SIG-M5 (cell line): ENCODE results near the gene PALB2.
"Not testable (repeated sequence)": the region's sequence is repeated elsewhere in the genome, so short reads cannot be mapped to it uniquely, and the experiment has no call there.

Source experiments
- DNase-seq: peaks from one replicate; lab custom pipeline; 2025; lab: John Stamatoyannopoulos, UW

The PALB2 gene

DNA sequence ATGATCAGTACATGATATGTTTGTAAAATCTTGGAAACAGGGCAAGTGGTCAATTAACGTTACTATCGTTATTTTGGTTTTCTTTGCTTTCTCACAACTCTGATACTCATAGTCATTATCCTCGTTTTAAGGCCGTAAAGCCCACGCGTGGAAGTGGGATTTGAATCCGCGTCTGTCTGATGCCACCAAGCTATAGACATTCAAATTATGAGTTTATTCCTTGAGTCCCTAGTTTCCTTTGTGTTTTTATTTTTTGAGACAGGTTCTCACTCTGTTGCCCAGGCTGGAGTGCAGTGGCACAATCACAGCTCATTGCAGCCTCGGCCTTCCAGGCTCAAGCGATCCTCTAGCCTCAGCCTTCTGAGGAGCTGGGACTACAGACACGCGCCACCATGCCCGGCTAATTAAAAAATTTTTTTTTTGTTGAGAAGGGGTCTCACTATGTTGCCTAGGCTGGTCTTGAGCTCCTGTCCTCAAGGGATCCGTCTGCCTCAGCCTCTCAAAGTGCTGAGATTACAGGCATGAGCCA, 1.2 kb upstream of the PALB2 start:
- DNase-seq: no peak

DNA sequence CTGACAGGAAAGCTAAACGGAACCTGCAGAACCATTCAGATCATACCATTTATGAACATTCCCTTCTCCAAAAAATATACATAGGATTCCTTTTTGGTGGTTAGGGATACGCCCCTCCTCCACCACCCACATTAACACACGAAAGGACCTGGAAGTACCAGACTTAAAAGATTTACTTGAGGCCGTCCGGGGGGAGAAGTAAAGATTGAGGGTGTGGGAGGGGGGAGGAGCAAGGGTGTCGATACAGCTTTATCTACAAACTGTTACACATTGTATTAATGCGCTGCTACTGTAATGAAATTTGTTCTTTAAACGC, 537 bp downstream of the PALB2 start:
- DNase-seq: no peak

DNA sequence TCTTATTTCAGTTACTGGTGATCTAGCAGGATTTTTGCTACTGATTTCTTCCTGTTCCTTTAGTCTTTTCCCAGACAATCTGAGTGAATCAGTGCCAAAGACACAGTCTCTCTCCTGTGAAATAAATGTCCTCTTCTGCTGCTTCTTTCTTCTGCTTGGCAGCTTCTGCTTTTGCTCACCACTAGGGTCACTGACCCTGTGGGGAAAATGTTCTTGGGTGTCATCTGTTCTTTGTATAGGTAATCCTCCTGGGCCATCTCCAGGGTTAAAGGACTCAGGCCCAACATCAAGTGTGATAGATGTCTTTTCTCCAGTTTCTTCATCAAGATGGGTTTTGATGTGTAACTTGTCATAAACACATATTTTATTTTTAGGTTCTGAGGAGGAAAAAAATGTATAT, 5.2 kb downstream of the PALB2 start:
- no peak for DNase-seq

DNA sequence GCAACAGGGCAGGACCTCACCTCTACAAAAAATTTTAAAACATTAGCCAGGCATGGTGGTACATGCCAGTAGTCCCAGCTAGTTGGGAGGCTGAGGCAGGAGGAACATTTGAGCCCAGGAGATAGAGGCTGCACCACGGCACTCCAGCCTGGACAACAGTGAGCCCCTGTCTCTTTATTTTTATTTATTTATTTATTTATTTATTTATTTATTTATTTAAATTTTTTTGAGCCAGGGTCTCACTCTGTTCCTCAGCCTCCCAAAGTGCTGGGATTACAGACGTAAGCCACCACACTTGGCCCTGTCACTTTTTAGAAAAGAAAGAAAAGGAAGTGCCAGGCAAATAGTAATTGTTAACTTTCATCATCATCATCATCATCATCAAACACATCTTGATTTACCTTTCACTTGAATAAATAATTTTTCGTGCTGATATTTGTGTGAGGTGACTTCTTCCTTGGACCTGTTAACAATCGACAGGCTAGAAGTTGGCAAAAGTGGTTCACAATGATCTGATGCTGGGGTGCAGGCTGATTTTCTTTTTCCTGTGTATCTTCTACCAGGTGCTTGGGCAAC, 6.6 kb downstream of the PALB2 start:
- no peak for DNase-seq

DNA sequence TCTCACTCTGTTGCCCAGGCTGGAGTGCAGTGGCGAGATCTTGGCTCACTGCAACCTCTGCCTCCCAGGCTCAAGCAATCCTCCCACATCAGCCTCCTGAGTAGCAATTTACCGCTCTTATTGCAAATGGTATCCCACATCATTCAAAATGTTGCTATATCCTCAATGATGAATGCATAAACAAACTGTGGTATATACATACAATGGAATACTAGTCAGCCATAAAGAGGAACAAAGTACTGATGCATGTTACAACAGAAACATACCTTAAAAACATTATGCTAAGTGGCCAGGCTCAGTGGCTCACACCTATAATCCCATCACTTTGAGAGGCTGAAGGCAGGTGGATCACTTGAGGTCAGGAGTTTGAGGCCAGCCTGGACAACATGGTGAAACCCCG, 9.2 kb downstream of the PALB2 start:
- DNase-seq: not testable (repeated sequence)

DNA sequence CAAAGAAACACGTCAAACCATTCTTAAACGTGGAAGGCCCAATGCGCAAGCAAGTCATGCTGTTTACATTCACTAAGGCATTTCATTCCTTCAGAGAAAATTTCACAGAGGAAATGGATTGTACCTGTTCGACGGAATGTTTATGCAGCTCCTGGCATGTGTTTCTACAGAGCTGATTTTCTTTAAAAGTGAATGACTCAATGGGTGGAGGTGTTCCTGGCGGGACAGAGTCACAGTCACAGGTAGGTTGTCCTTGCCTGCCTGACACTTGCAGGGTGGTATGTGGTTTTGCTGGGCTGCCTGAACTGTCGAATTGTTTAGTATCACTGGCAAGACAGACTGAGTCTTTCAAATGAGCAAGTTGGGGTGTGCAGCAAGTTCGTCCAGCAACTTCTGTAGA, 11.6 kb downstream of the PALB2 start:
- no peak for DNase-seq

DNA sequence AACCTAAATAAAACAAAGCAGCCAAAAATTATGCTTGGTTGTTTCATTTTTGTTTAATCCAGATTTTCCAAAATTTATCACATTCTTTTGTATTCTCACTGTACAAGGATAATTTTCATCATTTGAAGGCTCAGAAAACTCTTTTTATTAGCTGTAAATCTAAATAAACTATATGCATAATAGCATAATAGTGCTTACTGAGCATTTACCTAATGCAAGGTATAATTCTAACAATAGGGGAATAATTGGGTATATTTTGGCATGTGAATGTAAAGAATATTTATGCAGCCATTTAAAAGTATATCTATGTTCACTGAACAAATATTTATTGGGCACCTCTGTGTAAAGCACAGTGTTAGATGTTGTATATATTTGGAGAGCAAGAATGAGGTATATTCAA, 17.0 kb downstream of the PALB2 start:
- no peak for DNase-seq

DNA sequence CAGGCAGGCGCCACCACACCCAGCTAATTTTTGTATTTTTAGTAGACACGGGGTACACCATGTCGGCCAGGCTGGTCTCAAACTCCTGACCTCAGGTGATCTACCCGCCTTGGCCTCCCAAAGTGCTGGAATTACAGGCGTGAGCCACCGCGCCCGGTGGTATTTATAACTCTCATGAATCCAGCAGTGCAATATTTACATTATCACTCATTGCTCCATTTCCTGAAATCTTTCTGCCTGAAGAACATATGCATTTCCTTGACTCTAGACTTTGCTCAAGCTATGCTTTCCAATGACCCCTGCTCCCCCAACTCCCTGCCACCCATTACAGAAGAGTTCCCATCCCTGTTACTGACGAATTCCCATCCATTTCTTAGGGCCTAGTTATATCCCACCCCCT, 25.3 kb downstream of the PALB2 start:
- no peak for DNase-seq

DNA sequence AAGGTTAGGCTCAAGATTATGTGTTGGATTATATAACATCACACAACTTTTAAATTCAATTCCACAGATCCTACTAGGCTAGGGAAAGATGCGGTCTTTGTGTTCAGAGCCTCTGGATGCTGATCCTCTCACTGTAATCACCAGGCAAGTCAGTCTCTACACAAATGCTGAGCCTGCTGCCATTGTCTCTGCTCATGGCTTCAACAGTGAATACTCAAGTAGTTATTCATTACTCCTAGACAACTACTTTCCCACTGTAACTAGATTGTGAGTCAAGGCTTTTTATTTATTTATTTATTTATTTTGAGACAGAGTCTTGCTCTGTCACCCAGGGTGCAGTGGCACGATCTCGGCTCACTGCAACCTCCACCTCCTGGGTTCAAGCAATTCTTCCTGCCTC, 29.2 kb downstream of the PALB2 start:
- no peak for DNase-seq

DNA sequence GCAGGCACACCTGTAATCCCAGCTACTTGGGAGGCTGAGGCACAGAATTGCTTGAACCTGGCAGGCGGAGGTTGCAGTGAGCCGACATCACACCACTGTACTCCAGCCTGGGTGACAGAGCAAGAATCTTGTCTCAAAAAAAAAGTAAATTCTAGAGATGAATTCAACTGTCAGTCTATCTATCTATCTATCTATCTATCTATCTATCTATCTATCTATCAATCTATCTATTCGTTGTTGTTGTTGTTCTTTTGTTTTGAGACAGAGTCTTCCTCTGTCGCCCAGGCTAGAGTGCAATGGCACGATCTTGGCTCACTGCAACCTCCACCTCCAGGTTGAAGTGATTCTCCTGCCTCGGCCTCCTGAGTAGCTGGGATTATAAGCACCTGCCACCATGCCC, 30.2 kb downstream of the PALB2 start:
- not testable (repeated sequence) for DNase-seq

DNA sequence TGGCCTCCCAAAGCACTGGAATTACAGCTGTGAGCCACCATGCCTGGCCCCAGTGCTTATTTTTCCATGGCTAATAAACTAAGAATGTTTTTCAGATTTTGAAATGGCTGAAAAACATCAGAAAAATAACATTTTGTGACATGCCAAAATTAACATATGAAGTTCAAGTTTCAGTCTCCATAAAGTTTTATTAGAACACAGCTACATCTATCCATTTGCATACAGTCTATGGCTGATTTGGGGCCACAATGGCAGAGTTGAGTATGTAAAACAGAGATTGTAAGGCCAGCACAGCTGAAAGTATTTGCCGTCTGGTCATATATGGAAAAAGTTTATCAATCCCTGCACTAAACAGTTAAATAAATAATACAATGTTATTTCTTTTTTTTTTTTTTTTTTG, 31.2 kb downstream of the PALB2 start:
- no peak for DNase-seq

DNA sequence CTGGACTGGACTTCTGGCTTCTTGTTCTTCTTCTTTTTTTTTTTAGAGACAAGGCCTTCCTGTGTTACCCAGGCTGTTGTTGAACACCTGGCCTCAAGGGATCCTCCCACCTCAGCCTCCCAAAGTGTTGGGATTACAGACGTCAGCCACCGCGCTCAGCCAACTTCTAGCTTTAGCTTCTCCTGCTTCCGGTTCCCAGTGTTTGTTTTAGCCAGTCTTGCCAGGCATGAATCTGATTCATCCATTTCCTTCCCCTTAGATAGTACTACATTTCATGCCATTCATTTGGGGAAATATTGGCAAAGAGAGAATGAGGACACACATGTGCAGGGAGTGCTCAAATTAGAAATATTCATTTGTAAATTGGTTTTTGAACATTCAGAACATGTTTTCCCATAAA, 32.9 kb downstream of the PALB2 start:
- DNase-seq: no peak

DNA sequence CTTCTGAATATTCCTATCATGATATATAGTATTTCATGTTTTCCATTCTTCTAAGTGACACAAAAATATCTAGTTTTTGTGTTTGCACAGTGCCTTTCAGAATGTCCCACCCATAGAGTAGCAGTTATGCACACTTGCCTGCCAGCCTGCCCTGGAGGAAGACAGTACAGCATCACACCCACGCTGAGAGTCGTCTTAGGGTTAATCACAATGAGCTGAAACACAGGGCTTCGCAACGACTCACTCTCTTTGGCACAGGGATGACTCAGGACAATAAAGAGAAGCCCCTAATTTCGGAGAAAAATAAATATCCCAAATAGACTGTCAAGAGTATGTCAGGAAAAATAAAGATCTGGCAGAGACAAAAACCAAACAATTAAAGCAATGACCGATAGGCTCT, 33.4 kb downstream of the PALB2 start:
- no peak for DNase-seq

DNA sequence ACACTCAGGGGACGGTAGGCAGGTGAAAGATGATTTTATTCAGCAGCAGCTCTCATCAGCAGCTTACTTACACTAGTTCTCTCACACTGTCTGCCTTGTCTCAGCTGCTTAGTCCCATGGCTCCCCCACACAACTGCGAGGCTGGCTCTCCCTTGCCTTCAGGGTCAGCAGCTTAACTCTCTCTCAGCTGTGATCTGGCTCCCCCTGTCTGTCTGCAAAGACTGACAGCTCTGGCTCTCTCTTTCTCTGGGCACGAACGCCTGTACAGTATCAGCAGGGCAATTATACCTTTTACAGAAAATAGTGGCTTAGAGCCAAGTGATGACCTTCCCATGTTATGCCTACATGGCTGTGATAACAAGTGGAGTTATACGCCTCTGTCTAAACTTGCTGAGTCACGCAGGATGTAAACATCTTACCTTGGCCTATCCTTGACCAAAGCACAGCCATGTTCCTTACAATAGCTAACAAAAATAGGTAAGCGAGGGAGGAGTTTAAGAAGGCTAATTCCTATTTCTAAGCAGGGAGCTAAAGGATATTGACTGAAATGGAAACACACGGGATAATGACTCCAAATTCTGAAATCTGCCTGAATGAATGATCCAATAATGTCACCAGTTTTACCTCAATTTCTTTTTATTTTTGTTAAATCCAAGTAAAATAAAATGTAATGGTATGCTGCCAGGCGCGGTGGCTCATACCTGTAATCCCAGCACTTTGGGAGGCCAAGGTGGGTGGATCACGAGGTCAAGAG, 43.9 kb downstream of the PALB2 start:
- no peak for DNase-seq

DNA sequence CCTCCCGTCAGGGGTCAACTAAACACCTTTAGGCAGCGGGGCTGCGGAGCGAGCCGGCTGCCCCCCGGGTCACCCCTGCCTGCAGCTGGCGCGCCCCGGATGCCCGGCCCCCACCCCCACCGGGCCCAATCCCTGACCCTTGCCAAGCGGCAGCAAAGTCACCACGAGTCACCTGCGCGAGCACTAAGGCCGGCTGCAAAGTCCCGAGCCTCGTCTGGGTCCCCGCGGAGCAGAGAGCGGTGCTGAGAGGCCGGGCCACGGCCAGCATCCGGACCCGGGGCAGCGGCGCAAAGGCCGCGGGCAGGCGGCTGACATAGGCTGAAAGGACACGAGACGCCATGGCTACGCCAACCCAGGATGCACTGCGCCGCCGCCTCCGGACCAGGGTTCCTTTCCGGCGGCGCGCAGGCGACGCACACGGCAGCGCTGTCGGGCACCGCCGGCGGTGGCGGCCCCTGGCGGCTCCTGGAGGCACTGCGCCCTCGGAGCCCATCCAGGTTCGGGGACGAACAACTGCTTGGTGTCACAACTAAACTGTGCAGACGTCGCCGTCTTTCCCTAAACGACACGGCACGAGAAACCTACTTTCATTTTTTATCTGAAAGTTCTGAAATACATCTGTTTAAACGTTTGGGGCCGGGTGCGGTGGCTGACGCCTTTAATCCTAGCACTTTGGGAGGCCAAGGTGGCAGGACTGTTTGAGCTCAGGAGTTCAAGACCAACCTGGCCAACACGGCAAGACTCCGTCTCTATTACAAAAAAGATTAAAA, 45.0 kb downstream of the PALB2 start, which contains the start of gene NDUFAB1:
Gene NDUFAB1, minus strand, starts transcription at position 366 of the 770 bp plus-strand sequence. Its CDS starts 26 bp downstream, at position 340.
- DNase-seq: no peak

DNA sequence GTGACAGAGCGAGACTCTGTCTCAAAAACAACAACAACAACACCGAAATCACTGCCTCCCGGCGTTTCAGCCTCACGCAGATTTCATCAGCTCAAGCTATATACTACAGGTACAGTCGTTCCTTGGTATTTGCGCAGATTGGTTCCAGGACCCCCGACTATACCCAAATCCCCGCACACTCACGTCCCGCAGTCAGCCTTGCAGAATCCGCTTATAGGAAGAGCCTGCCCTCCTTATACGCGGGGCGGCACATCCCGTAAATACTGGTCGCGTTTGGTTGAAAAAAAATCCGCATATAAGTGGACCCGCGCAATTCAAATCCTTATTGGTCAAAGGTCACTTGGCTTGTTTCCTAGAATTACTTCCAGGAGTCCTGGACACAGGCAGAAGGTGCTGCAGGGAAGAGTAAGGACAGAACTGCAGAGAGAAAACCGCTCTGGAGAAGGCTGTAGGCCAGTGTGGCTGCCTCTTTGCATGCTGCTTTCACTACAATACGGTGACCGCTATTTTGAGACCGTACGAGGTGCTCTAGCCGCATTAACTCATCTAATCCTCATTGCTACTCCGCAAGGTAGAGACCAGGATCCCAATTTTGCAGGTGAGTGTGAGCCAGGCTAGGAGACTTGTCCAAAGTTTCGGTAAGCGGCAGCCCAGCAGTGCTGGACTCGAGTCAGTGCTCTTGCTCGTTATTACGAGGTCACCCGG, 45.7 kb downstream of the PALB2 start:
- DNase-seq: no peak

DNA sequence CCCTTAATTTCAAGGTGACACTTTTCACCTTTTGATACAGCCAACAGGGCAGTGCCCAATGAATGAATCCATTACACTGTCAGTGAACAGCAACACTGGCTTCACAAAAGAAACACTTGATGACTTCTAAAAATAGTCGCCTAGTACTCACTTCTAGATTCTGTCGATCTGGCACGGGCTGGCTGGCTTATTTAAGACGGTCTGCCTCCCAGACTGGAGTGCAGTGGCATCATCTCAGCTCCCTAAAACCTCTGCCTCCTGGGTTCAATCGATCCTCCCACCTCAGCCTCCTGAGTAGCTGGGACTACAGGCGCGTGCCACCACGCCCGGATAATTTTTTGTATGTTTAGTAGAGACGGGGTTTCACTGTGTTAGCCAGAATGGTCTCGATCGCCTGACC, 46.9 kb downstream of the PALB2 start:
- DNase-seq: no peak

DNA sequence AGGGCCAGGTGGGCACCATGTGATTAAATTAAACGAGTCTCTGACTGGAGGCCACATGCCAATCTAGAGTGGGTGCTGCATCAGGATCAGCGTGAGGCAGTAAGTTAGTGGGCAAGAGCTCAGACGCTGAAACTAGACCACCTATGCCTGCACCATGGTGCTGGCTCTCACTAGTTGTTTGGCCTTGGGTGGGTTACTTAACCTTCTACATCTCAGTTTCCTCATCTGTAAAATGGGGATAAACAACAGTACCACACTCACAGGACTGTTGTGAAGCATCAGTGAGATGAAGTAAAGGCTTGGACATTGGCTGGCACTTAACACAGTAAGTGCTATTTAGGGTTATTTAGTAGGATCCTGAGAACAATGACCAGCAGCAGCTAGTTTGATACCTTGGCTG, 50.9 kb downstream of the PALB2 start:
- DNase-seq: no peak

DNA sequence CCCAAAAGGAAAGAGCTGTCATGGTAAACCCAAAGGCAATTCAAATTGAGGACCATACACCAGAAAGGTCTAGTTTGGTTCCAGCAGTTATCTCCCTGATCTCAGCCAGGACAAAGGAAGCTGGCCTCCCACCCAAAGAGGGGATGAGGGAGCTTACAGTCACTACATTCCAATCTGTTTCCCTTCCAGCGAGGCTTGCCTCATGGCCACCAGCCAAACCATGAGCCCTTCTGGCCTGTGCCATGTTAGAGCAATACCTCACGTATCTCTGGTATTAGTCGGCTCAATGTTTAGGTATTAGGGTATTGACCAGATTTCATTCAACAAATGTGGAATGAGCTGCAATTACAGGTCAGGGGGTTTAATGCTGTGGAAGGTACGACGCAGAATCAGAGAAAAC, 53.4 kb downstream of the PALB2 start:
- no peak for DNase-seq

DNA sequence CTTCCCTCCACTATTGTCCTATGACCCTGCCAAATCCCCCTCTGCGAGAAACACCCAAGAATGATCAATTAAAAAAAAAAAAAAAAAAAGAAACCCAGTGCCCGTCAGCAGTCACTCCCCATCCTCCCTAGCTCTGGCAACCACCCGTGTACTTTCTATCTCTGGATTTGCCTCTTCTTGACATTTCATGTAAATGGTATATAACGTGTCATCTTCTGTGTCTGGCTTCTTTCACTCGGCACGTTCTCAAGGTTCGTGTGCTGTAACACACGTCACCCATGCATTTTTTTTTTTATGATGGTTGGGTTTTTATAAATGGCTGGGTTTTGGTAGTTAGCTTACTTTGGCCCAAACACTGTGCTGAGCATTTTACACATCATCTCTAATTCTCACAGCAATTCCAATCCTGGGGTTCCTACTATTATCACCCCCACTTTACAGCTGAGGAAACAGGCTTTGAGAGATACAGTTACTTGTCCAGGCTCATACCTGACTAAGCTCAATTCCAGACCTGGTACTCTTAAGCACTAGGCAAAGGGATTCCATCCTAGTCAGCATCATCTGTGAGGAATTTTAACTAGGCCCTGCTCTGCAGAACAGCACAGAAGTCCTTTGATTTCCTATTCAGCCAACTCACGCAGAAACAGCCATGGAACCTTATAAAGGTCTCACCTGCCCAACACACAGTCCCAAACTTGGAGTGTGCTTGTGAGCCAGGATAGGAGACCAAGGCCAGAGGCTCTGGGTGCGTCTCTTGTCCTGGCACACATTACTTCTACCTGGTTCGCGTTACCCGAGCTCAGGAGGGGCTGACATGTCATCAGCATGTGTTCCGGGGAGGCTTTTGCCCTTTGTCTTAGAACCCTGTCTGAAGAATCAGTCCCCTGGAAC, 56.7 kb downstream of the PALB2 start:
- DNase-seq: no peak

DNA sequence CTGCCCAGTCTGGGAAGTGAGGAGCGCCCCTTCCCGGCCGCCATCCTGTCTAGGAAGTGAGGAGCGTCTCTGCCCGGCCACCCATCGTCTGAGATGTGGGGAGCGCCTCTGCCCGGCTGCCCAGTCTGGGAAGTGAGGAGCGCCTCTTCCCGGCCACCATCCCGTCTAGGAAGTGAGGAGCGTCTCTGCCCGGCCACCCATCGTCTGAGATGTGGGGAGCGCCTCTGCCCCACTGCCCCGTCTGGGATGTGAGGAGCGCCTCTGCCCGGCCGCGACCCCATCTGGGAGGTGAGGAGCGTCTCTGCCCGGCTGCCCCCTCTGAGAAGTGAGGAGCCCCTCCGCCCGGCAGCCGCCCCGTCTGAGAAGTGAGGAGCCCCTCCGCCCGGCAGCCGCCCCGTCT, 57.8 kb downstream of the PALB2 start:
- not testable (repeated sequence) for DNase-seq
